Thymus (tissue), 11 donors: ENCODE data around the gene IGF1. TPM values are rescaled to one million over a fixed set of nuclear protein-coding genes. Genes with fewer than 3 reads are reported as not detected.

Experiments used
- DNase-seq, 9 donors: peaks; one replicate each; pipeline ENCODE4 v3.0.0-alpha.2; 2013; ENCODE audit warnings: low spot score in 9 of 9, low read depth in 6 of 9, missing footprints in 1 of 9
- H3K27ac ChIP-seq, 2 donors: one replicate each; pipeline ENCODE4 v1.5.1; 2013; ENCODE audit warnings: control low read depth in 1 of 2, low read depth in 1 of 2, low read length in 1 of 2, mild to moderate bottlenecking in 1 of 2, moderate library complexity in 1 of 2
- H3K27me3 ChIP-seq, 2 donors: one replicate each; pipeline ENCODE4 v1.5.1; 2013; ENCODE audit warnings: low read length in 1 of 2; ENCODE audit not compliant: control insufficient read depth in 2 of 2, insufficient read depth in 1 of 2
- H3K36me3 ChIP-seq, 2 donors: one replicate each; pipeline ENCODE4 v1.5.1; 2013; ENCODE audit warnings: low read length in 1 of 2, mild to moderate bottlenecking in 1 of 2, moderate library complexity in 1 of 2; ENCODE audit not compliant: control insufficient read depth in 2 of 2, insufficient read depth in 2 of 2
- H3K4me1 ChIP-seq, 2 donors: one replicate each; pipeline ENCODE4 v1.5.1; 2013; ENCODE audit warnings: low read length in 2 of 2; ENCODE audit not compliant: control insufficient read depth in 2 of 2, insufficient read depth in 2 of 2
- H3K4me3 ChIP-seq, 2 donors: one replicate each; pipeline ENCODE4 v1.5.1; 2013; ENCODE audit warnings: low read length in 2 of 2, control low read depth in 1 of 2, mild to moderate bottlenecking in 1 of 2
- H3K9me3 ChIP-seq, 2 donors: one replicate each; pipeline ENCODE4 v1.5.1; 2013; ENCODE audit warnings: low read length in 1 of 2, mild to moderate bottlenecking in 1 of 2; ENCODE audit not compliant: control insufficient read depth in 2 of 2, insufficient read depth in 1 of 2
- WGBS: extraction: QIAGEN DNeasy Blood & Tissue Kit; methylation state at CpG from one replicate; pipeline ENCODE4 v1.1.7; 2013; 5-methylcytosine and 5-hydroxymethylcytosine counted together
- polyA plus RNA-seq: library from polyadenylated mRNA; stranded (reverse); fragments of 200-250 nt; gene quantifications from one replicate; pipeline ENCODE4 v1.2.3, GENCODE V29; 2013
- total RNA-seq: library from RNA; stranded (reverse); fragments of 120-200 nt; gene quantifications from one replicate; pipeline ENCODE4 v1.2.4, GENCODE V29; 2013
- donor health status: healthy.

IGF1 gene
- total and polyA plus RNA-seq, 2 donors: 1.6 to 5.7 TPM

- WGBS: 84% methylated on average over 1 of the region's 1 CpG
- H3K4me1 ChIP-seq: no peaks in the 10 kb centered on the region
- DNase-seq: no peak
- no peak overlapping the region for H3K27ac ChIP-seq
- no peaks in the 10 kb centered on the region for H3K36me3 ChIP-seq
- H3K4me3 ChIP-seq: no peak overlapping the region
- H3K9me3 ChIP-seq: no peaks in the 10 kb centered on the region
- H3K27me3 ChIP-seq: no peaks in the 10 kb centered on the region
These were observed 64.8 kb downstream of the IGF1 start for GRCh38 chr12:102415515-102415914.

- 86% methylated on average over 5 of the region's 5 CpGs for WGBS
- Histone ChIP-seq H3K4me1 (no peaks in the 10 kb centered on the region), H3K27ac (no peak overlapping the region), H3K9me3 (no peaks in the 10 kb centered on the region), H3K27me3 (no peaks in the 10 kb centered on the region), H3K4me3 (no peak overlapping the region), H3K36me3 (no peaks in the 10 kb centered on the region)
- no peak for DNase-seq
These were observed 67.0 kb downstream of the IGF1 start for GRCh38 chr12:102413396-102413795.

GRCh38 chr12:102410511-102410910 lies 69.9 kb downstream of the IGF1 start:
- Histone ChIP-seq H3K27me3 (no peaks in the 10 kb centered on the region), H3K27ac (no peak overlapping the region), H3K4me3 (no peak overlapping the region), H3K36me3 (no peaks in the 10 kb centered on the region), H3K9me3 (no peaks in the 10 kb centered on the region), H3K4me1 (peaks cover 0 to 2% of the 10 kb centered on the region in 2 donors)
- DNase-seq: no peak

GRCh38 chr12:102408487-102409297 lies 71.7 kb downstream of the IGF1 start:
- no peak for DNase-seq
- H3K27ac ChIP-seq: no peak overlapping the region
- H3K9me3 ChIP-seq: no peaks in the 10 kb centered on the region
- peaks cover 0 to 2% of the 10 kb centered on the region in 2 donors for H3K4me1 ChIP-seq
- H3K4me3 ChIP-seq: no peak overlapping the region
- no peaks in the 10 kb centered on the region for H3K27me3 ChIP-seq
- no peaks in the 10 kb centered on the region for H3K36me3 ChIP-seq
- WGBS: 80% methylated on average over 4 of the region's 4 CpGs

GRCh38 chr12:102407776-102408486 lies 72.4 kb downstream of the IGF1 start:
- Histone ChIP-seq H3K9me3 (no peaks in the 10 kb centered on the region), H3K27ac (no peak overlapping the region), H3K27me3 (no peaks in the 10 kb centered on the region), H3K4me3 (no peak overlapping the region), H3K4me1 (peaks cover 0 to 2% of the 10 kb centered on the region in 2 donors), H3K36me3 (no peaks in the 10 kb centered on the region)
- no peak for DNase-seq
- WGBS: 87% methylated on average over 3 of the region's 3 CpGs

- H3K27ac ChIP-seq: no peak overlapping the region
- DNase-seq: peak in 4 of 9 donors; percentile 0 to 26 (median 4)
- H3K4me3 ChIP-seq: no peak overlapping the region
- H3K9me3 ChIP-seq: no peaks in the 10 kb centered on the region
- peaks cover 0 to 2% of the 10 kb centered on the region in 2 donors for H3K4me1 ChIP-seq
- WGBS: 75% methylated on average over 7 of the region's 7 CpGs
- no peaks in the 10 kb centered on the region for H3K36me3 ChIP-seq
- no peaks in the 10 kb centered on the region for H3K27me3 ChIP-seq
These were observed 74.3 kb downstream of the IGF1 start for GRCh38 chr12:102406033-102406584.

- 92% methylated on average over 2 of the region's 2 CpGs for WGBS
- H3K9me3 ChIP-seq: no peaks in the 10 kb centered on the region
- no peaks in the 10 kb centered on the region for H3K36me3 ChIP-seq
- no peaks in the 10 kb centered on the region for H3K27me3 ChIP-seq
- no peak overlapping the region for H3K4me3 ChIP-seq
- no peak overlapping the region for H3K27ac ChIP-seq
- H3K4me1 ChIP-seq: peaks cover 0 to 2% of the 10 kb centered on the region in 2 donors
- DNase-seq: no peak
These were observed 79.3 kb downstream of the IGF1 start for GRCh38 chr12:102401087-102401486.

GRCh38 chr12:102399653-102400052 lies 80.7 kb downstream of the IGF1 start:
- Histone ChIP-seq H3K27me3 (no peaks in the 10 kb centered on the region), H3K36me3 (no peaks in the 10 kb centered on the region), H3K4me3 (no peak overlapping the region), H3K9me3 (no peaks in the 10 kb centered on the region), H3K27ac (no peak overlapping the region), H3K4me1 (no peaks in the 10 kb centered on the region)
- DNase-seq: no peak
- WGBS: 91% methylated on average over 1 of the region's 1 CpG

GRCh38 chr12:102396276-102396675 lies 84.1 kb downstream of the IGF1 start:
- no peaks in the 10 kb centered on the region for H3K4me1 ChIP-seq
- no peak overlapping the region for H3K4me3 ChIP-seq
- WGBS: 93% methylated on average over 2 of the region's 2 CpGs
- H3K9me3 ChIP-seq: no peaks in the 10 kb centered on the region
- DNase-seq: no peak
- H3K27ac ChIP-seq: no peak overlapping the region
- H3K36me3 ChIP-seq: no peaks in the 10 kb centered on the region
- H3K27me3 ChIP-seq: no peaks in the 10 kb centered on the region
